Hematopoietic multipotent progenitor cell treated with erythropoietin and hydrocortisone succinate and interleukin-3 and kit ligand, for 8 days (in vitro differentiated cells): Measurements from ENCODE around the gene EIF4ENIF1.
"Not testable (repeated sequence)": the region's sequence is repeated elsewhere in the genome, so short reads cannot be mapped to it uniquely, and the experiment has no call there.

Source experiments
- DNase-seq: peaks from one replicate; pipeline ENCODE4 v3.0.0-alpha.2; 2015

The EIF4ENIF1 gene, protein sequence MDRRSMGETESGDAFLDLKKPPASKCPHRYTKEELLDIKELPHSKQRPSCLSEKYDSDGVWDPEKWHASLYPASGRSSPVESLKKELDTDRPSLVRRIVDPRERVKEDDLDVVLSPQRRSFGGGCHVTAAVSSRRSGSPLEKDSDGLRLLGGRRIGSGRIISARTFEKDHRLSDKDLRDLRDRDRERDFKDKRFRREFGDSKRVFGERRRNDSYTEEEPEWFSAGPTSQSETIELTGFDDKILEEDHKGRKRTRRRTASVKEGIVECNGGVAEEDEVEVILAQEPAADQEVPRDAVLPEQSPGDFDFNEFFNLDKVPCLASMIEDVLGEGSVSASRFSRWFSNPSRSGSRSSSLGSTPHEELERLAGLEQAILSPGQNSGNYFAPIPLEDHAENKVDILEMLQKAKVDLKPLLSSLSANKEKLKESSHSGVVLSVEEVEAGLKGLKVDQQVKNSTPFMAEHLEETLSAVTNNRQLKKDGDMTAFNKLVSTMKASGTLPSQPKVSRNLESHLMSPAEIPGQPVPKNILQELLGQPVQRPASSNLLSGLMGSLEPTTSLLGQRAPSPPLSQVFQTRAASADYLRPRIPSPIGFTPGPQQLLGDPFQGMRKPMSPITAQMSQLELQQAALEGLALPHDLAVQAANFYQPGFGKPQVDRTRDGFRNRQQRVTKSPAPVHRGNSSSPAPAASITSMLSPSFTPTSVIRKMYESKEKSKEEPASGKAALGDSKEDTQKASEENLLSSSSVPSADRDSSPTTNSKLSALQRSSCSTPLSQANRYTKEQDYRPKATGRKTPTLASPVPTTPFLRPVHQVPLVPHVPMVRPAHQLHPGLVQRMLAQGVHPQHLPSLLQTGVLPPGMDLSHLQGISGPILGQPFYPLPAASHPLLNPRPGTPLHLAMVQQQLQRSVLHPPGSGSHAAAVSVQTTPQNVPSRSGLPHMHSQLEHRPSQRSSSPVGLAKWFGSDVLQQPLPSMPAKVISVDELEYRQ

DNA sequence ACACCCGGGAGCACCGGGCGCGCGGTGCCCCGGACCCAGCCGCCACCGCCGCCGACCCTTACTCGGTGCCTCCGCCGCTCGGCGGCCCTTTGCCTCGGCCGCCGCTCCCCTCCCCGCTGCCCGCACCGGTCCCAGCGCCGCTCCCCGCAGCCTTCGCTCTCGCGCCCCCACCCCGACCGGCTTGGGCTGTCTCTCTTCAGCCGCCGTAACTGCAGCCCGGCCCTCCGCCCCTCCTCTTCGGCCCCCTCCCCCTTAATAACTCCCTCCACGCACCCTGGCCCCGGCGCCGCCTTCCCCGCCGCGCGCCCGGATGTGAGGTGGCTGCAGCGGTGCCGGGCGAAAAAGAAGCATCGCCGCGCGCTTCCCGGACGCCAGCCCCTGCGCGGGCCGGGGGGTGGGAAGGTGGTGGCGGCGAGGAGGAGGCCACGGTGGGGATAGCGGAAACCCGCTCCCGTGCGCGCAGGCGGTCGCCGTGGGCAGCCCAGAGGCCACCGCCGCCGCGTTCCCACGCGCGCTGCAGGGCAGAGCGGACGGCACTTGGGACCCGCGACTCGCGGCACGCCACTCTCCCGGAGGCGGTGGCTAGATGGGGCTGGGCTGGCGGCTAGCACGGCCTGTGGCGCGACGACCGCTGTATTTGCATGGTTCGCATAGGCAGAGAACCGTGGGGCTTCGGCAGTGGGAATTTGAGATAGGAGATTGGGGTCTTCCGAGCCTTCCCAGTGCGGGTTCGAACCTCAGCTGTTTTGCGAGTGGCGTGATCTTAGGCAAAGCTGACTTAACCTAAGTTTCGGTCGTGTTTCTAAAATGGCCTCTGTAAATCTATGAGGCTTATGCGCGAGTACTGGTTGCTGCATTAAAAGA lies at the start of gene EIF4ENIF1:
EIF4ENIF1 (minus strand) TSS at position 211 of the 864 bp plus-strand sequence. CDS start 1,124 bp downstream, outside the sequence.
- DNase-seq = peak; percentile 81

DNA sequence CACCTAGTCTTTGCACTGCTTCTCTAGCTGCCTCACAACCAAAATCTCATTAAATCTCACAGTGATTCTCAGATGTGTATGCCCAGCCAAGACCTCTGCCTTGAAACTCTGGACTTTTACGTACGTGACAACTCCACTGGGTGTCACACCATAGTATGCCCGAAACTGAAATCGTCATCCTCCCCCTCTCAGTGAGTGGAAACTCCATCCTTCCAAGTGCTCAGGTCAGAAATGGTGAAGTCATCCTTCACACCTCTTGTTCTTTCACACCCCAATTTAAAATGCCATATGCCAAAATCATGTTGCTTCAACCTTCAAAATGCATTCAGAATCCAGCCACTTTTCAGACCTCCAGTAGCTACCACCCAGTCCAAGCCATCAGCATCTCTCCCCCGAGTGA lies 49.2 kb upstream of the EIF4ENIF1 start:
- no peak for DNase-seq

DNA sequence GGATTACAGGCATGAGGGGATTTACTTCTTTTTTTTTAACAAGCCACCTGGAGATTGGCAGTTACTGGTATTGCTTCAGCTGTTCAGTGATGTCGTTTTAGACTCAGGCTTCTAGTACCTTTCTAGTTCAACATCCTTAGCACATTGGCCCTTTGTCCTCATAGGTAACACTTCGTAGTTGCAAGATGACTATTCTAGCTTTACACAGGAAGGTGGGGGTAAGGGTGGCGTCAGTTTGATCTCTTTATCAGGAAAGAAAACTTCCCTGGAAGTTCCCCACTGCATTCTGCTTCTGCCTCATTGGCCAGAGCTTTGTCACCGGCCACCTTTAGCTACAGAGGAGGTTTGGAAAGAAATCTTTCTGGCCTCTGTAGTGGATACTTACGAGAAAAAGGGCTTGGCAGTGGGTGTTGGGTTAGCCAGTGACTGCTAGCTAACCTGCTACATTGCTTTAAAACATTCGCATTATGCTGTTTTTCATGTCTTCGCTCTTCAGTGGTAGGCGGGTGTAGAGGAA lies 47.4 kb upstream of the EIF4ENIF1 start:
- DNase-seq = no peak

DNA sequence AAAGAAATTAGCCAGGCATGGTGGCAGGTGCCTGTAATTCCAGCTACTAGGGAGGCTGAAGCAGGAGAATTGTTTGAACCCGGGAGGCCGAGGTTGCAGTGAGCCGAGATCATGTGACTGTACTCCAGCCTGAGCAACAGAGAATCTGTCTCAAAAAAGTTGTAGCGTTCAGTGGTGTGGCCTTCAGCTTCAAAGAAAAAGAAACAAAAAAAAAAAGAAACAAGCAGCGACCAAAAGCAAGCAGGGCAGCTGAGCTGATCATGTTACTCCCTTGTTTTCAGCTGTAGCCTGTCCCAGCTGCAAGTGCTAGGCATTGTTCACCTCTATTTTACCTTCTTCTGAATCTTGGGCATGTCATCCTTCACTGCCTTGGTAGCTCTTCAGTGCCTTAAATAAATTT lies 43.7 kb upstream of the EIF4ENIF1 start:
- no peak for DNase-seq

DNA sequence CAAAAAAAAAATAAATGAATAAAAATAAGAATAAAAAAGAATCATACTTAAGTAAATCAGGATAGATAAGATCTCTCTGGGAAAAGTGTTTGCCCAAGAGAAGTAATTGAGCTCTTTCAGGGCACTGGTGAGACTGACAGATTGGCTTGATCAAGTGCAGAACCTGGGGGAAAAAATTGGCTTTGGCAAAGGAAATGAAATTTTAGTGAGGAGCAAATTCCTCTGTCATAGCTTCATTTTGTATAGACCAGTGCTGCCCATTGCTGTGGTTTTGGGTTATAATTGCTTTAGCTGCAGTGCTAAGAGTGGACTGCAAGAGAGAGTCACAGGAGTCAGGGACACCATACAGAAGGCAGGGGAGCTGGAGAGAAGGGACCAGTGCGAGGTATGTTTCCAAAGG lies 42.4 kb upstream of the EIF4ENIF1 start:
- DNase-seq = no peak

DNA sequence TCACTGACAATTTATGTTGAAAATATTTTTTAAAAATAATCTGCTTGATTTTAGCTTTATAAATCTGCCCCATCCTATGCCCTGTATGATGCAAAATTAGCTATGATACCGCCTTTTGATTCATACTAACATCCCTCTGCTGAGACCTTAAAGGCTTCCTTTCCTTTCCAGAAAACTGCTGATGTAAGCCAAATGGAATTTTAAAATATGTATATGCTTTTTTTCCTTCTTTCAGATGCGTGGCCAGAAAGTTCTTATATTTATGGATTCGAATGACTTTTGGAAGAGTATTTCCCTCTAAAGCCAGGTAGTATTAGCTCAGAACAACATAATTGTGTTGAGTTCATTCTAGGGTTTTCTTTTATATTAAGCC lies 41.2 kb upstream of the EIF4ENIF1 start:
- DNase-seq = no peak

DNA sequence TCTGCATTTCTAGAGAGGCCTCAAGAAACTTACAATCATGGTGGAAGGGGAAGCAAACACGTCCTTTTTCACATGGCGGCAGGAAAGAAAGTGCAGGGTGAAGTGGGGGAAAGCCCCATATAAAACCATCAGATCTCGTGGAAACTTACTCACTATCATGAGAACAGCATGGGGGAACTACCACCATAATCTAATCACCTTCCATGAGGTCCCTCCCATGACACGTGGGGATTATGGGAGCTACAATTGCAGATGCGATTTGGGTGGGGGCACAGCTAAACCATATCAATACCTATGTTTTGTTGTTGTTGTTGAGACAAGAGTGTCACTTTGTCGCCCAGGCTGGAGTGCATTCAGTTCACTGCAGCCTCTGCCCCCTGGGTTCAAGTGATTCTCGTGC lies 36.6 kb upstream of the EIF4ENIF1 start:
- DNase-seq = no peak

DNA sequence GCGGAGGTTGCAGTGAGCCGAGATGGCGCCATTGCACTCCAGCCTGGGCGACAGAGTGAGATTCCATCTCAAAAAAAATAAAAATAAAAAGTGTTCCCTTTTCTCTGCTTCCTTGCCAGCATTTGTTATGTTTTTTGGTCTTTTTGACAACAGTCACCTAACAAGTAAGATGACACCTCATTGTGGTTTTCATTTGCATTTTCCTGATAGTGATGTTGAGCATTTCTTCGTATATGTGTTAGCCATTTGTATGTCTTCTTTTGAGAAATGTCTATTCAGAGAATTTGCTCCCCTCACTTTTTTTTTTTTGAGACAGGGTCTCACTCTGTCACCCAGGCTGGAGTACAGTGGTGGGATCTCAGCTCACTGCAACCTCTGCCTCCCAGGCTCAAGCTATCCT lies 34.5 kb upstream of the EIF4ENIF1 start:
- DNase-seq = not testable (repeated sequence)

DNA sequence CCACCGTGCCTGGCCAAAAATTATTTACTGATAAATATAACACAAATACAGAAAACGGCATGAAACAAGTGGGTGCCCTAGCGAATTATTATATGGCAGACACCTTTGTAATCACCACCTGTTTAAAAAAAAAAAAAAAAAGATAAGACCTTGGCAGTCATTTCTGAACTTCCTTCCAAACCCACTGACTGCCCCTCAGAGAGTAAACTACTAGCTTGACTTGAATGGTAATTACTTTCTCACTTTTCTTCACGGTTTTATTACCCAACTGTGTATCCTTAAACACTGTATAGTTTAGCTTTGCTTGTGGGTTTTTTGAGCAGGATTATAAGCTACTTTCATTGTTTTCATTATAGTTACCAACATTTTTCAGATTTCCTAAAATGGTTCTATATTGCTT lies 30.4 kb upstream of the EIF4ENIF1 start:
- DNase-seq = no peak

DNA sequence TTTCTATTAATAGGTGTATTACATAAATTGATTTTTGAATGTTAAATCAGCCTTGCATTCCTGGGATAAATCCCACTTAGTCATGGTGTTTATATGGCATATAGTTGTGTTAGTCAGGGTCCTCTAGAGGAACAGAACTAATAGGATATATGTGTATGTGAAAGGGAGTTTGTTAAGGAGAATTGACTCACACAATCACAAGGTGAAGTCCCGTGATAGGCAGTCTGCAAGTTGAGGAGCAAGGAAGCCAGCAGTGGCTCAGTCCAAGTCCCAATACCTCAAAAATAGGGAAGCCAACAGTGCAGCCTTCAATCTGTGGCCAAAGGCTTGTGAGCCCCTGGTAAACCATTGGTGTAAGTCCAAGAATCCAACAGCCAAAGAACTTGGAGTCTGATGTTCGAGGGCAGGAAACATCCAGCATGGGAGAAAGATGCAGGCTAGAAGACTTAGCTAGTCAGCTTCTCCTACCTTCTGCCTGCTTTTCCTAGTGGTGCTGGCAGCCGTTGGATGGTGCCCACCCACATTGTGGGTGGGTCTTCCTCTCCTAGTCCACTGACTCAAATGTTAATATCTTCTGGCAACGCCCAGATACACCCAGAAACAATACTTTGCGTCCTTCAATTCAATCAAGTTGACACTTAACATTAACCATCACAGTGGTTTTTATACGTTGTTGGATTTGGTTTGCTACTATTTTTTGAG lies 19.6 kb upstream of the EIF4ENIF1 start:
- DNase-seq = no peak

DNA sequence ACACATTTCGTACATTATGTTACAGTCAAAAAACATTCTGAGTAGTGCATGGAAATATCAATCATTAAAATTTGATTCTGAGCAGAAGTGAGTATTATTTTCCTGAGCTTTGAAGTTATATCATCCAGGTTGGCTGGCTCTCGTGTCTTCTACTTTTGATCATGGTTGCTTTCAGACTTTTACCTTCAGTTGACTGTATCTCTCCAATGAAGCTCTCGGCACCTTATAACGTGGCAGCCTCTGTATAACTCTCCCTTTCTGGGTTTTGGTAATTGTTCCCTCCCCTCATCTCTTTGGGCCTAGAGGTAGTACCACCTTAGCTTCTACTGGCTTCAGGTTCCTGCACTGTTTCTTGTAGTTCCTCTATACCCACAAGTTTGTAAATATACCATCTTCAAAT lies 18.9 kb upstream of the EIF4ENIF1 start:
- DNase-seq = no peak

DNA sequence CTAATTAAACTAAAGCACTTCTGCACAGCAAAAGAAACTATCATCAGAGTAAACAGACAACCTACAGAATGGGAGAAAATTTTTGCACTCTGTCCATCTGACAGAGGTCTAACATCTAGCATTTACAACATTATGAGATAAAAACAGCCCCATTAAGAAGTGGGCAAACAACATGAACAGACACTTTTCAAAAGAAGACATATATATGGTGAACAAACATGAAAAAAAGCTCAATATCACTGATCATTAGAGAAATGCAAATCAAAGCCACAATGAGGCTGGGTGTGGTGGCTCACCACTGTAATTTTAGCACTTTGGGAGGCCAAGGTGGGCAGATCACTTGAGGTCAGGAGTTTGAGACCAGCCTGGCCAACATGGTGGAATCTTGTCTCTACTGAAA lies 17.9 kb upstream of the EIF4ENIF1 start:
- DNase-seq = not testable (repeated sequence)

DNA sequence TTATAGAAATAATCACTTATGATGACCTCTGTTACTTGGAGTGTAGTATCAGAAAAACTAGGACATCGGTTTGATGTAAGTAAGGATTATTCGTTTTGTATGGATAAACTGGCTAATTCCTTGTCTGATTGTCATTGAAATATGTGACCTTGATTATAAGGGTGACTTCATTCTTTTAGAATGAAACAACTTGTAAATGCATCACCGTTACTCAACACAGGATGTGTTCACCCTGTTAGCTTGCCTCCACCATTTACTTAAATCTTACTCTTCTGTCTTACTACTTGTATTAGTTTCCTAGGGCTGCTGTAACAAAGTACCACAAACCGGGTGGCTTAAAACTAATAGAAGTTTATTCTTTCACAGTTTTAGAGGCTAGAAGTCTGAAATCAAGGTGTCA lies 14.6 kb upstream of the EIF4ENIF1 start:
- no peak for DNase-seq

DNA sequence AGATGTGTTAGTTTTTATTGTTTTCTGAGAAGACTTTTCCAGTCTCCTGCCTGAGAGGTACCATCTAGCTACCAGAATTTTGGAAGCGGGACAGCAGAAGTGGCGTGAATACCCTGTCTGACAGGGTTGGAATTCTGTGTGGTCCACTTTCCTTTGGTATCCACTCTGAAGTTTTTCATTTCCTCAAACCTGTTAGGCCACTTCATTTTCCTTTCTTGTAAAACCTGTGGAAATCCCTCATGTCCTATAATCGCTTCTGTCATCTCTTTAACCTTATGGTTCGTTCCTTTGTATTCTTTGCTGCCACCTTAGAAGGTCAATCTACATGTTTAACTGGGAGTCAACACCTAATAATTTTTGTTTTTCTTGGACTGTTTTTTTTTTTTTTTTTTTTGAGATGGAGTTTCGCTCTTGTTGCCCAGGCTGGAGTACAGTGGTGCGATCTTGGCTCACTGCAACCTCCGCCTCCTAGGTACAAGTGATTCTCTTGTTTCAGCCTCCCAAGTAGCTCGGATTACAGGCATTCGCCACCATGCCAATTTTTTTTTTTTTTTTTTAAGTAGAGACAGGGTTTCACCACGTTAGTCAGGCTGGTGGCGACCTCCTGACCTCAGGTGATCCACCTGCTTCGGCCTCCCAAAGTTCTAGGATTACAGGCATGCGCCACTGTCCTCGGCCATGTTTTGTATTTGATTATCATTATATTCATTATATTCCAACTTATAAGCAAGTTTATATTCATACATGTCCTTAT lies 13.7 kb upstream of the EIF4ENIF1 start:
- DNase-seq = no peak

DNA sequence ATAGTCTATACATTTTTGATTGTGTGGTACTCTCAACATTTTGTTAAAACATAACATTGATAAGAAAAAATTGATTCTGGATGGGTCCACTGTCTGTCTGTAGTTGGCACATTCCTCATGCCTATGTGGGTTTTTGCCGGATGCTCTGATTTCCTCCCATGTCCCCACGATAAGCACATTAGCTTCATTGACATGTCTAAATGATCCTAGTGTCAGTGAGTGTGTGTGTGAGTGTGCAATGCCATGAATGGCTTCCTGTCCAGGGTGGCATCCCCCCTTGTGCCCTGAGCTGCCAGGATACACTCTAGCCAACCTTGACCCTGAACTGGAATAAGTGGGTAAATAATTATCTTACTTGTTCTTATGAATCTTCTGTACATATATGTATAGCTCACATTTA lies 12.1 kb upstream of the EIF4ENIF1 start:
- no peak for DNase-seq

DNA sequence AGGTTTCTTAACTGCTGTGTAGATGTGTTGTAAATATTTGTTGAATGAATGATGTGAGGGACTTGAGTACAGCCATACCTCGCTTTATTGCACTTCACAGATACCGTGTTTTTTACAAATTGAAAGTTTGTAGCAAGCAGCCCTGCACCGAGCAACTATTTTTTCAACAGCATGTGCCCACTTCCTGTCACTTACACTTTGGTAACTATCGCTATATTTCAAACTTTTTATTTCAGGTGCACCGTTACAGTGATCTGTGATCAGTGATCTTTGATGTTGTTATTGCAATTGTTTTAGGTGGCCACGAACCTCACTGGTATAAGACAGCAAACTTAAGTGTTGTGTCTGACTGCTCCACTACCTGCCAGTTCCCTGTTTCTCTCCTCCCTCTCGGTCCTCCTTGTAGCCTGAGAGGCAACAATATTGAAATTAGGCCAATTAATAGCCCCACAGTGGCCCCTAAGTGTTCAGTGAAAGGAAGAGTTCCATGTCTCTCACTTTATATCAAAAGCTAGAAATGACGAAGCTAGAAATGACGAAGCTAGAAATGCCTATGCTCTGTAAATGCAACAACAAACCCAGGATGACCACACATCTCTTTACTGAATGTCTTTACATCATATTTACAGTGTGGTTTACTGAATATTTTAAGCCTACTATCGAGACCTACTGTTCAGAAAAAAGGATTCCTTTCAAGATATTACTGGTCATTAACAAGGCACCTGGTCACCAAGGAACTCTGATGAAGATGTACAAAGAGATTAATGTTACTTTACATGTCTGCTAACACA lies 7.7 kb upstream of the EIF4ENIF1 start:
- no peak for DNase-seq

DNA sequence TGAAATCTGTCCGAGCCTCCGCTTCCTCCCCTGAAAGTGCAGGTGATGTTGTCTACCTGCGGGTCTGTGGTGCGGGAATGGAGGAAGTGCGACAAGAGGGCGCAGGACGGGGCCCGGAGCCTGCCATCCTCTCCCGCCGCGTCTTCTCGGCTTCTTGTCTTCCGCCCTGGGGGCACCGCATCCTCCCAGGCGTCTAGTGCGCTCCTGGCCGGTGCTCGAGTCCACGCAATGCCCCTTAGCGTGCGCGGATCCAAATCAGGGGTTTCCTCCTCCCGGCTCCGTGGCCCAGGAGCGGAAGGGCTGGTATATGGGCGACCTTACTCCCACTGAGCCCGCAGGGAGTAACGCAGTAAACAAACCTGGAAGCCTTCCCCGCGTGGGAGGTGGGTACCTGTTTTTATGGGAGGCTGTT lies 7.1 kb upstream of the EIF4ENIF1 start:
- DNase-seq = peak; percentile 41

DNA sequence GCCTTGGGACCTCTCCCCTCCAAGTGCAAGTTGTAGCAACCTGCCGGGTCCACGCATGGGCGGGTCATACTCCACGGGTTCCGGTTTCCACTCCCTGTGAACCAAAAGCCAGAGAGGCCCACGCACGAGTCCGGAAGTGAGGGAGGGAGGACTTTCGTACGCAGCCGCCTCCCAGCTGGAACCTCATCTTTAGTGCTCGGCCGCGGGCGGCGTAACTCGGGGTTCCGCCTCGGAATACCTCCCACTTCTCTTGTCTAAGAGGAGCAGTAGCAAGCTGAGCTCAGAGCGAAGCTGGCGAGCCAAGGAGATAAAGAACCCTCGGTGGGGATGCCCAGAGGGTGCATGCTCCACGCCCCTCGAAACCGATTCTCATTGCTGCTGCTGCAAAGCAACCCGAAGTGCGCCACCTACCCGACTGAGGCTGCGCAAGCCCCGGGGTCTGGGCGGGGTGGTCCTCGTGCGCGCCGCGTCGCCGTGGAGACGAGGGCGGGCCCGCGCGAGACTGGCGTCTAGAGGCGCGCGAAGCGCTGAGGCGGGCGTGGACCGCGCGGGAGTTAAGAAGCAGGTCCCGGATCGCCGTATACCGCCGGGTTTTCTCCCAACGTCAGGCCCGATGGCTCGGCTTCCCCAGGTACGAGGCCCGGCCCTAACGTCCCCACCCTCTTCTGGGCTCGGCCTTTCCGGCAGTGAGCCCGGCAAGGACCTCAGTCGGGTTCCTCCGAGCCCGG lies 6.5 kb upstream of the EIF4ENIF1 start, which contains the start of gene SFI1:
SFI1 (plus strand) TSS at position 530 of the 728 bp plus-strand sequence. CDS start 11,749 bp downstream, outside the sequence.
- peak; percentile 98 for DNase-seq

DNA sequence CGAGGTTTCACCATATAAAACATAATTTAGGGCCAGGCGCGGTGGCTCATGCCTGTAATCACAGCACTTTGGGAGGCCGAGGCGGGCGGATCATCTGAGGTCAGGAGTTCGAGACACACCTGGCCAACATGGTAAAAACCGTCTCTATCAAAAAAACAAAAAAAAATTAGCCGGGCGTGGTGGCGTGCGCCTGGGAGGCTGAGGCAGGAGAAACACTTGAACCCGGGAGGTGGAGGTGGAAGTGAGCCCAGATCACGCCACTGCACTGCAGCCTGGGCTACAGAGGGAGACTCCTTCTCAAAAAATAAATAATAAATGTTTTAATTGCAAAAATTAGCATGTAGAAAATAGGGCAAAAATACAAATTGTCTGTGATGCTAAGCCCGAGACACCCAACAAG lies 5.7 kb upstream of the EIF4ENIF1 start:
- no peak for DNase-seq
